NT2/D1 (cell line): ENCODE measurements around the gene LOXL1.
A peak's percentile ranks its signal among the peaks of the same experiment; 100 is the strongest.

ENCODE experiments used
- DNase-seq: peaks from one replicate; pipeline ENCODE4 v3.0.0-alpha.2; 2011; ENCODE audit warnings: low read depth, low spot score
- H3K27me3 ChIP-seq: 2 replicates; pipeline ENCODE4 v1.6.0; 2011; ENCODE audit warnings: mild to moderate bottlenecking; ENCODE audit not compliant: insufficient read length, insufficient read depth
- H3K36me3 ChIP-seq: 2 replicates; pipeline ENCODE4 v1.6.1; 2011; ENCODE audit warnings: mild to moderate bottlenecking, low read length, mixed read lengths; ENCODE audit not compliant: insufficient read depth, insufficient read length
- H3K4me1 ChIP-seq: 2 replicates; pipeline ENCODE4 v1.5.1; 2011; ENCODE audit not compliant: insufficient read depth, insufficient read length
- H3K4me3 ChIP-seq: 2 replicates; pipeline ENCODE4 v1.5.1; 2011; ENCODE audit warnings: low read depth; ENCODE audit not compliant: insufficient read length
- H3K9ac ChIP-seq: 2 replicates; pipeline ENCODE4 v1.6.0; 2011; ENCODE audit warnings: low read depth; ENCODE audit not compliant: insufficient read length
- H3K9me3 ChIP-seq: 2 replicates; pipeline ENCODE4 v1.5.1; 2011; ENCODE audit warnings: mild to moderate bottlenecking, low read length; ENCODE audit not compliant: insufficient read depth
- SUZ12 ChIP-seq: IDR thresholded peaks from 2 replicates; pipeline ENCODE4 v1.6.1; 2011; ENCODE audit not compliant: insufficient read length, insufficient read depth; ENCODE audit errors: extremely low read depth
- YY1 ChIP-seq: IDR thresholded peaks from 2 replicates; pipeline ENCODE4 v1.6.1; 2011; ENCODE audit not compliant: insufficient read length, insufficient read depth
- ZNF274 ChIP-seq: IDR thresholded peaks from 2 replicates; pipeline ENCODE4 v1.6.1; 2011; ENCODE audit warnings: mild to moderate bottlenecking, low read depth, low read length

The LOXL1 gene

GRCh38 chr15:73931441-73931840, 5.2 kb downstream of the LOXL1 start:
- Histone ChIP-seq H3K36me3 (peaks cover 34% of the 10 kb centered on the region), H3K4me1 (peaks cover 27% of the 10 kb centered on the region)

GRCh38 chr15:73932381-73933191, 6.3 kb downstream of the LOXL1 start:
- no peak for DNase-seq
- peak overlapping the region; percentile 11 for H3K9ac ChIP-seq
- H3K4me3 ChIP-seq: no peak overlapping the region
- H3K36me3 ChIP-seq: peaks cover 36% of the 10 kb centered on the region
- TF ChIP-seq ZNF274 (no peak), SUZ12 (no peak), YY1 (no peak)
- no peaks in the 10 kb centered on the region for H3K27me3 ChIP-seq
- H3K4me1 ChIP-seq: peaks cover 27% of the 10 kb centered on the region
- no peaks in the 10 kb centered on the region for H3K9me3 ChIP-seq

More at GRCh38 chr15:73931441-73931840, 5.2 kb downstream of the LOXL1 start:
- no peak overlapping the region for H3K9ac ChIP-seq
- TF ChIP-seq ZNF274: no peak
- no peak for TF ChIP-seq SUZ12
- no peak for TF ChIP-seq YY1
- H3K27me3 ChIP-seq: no peaks in the 10 kb centered on the region
- no peak for DNase-seq
- H3K9me3 ChIP-seq: no peaks in the 10 kb centered on the region
- no peak overlapping the region for H3K4me3 ChIP-seq

GRCh38 chr15:73934281-73934680, 8.0 kb downstream of the LOXL1 start:
- Histone ChIP-seq H3K4me1 (peaks cover 21% of the 10 kb centered on the region), H3K4me3 (no peak overlapping the region), H3K27me3 (no peaks in the 10 kb centered on the region), H3K9me3 (no peaks in the 10 kb centered on the region), H3K9ac (no peak overlapping the region), H3K36me3 (peaks cover 34% of the 10 kb centered on the region)
- TF ChIP-seq ZNF274: no peak
- no peak for TF ChIP-seq SUZ12
- TF ChIP-seq YY1: no peak
- no peak for DNase-seq

- no peak for DNase-seq
- Histone ChIP-seq H3K4me1 (peaks cover 14% of the 10 kb centered on the region), H3K36me3 (peaks cover 30% of the 10 kb centered on the region), H3K9ac (peak overlapping the region; percentile 24), H3K27me3 (no peaks in the 10 kb centered on the region), H3K4me3 (no peak overlapping the region), H3K9me3 (no peaks in the 10 kb centered on the region)
- no peak for TF ChIP-seq SUZ12
Measured at GRCh38 chr15:73935547-73935946, 9.3 kb downstream of the LOXL1 start.

GRCh38 chr15:73936181-73936580, 9.9 kb downstream of the LOXL1 start:
- H3K27me3 ChIP-seq: no peaks in the 10 kb centered on the region
- H3K4me3 ChIP-seq: no peak overlapping the region
- TF ChIP-seq ZNF274 (no peak), YY1 (no peak), SUZ12 (no peak)
- H3K9ac ChIP-seq: peak overlapping the region; percentile 29
- H3K9me3 ChIP-seq: no peaks in the 10 kb centered on the region
- peaks cover 24% of the 10 kb centered on the region for H3K36me3 ChIP-seq
- DNase-seq: no peak
- H3K4me1 ChIP-seq: peaks cover 16% of the 10 kb centered on the region

- DNase-seq: no peak
- Histone ChIP-seq H3K4me3 (no peak overlapping the region), H3K9ac (no peak overlapping the region), H3K36me3 (peaks cover 18% of the 10 kb centered on the region), H3K27me3 (no peaks in the 10 kb centered on the region), H3K4me1 (peaks cover 16% of the 10 kb centered on the region), H3K9me3 (no peaks in the 10 kb centered on the region)
- no peak for TF ChIP-seq YY1
- no peak for TF ChIP-seq SUZ12
- TF ChIP-seq ZNF274: no peak
Measured at GRCh38 chr15:73936588-73937290, 10.5 kb downstream of the LOXL1 start.

GRCh38 chr15:73937296-73937695, 11.0 kb downstream of the LOXL1 start:
- no peak overlapping the region for H3K9ac ChIP-seq
- H3K27me3 ChIP-seq: no peaks in the 10 kb centered on the region
- TF ChIP-seq ZNF274: no peak
- no peak for TF ChIP-seq YY1
- no peak for TF ChIP-seq SUZ12
- H3K4me3 ChIP-seq: no peak overlapping the region
- H3K36me3 ChIP-seq: peaks cover 12% of the 10 kb centered on the region
- no peaks in the 10 kb centered on the region for H3K9me3 ChIP-seq
- peaks cover 20% of the 10 kb centered on the region for H3K4me1 ChIP-seq
- no peak for DNase-seq
